Measurements from ENCODE around the gene FBLL1. TPM values are rescaled to one million over a fixed set of nuclear protein-coding genes. Genes with fewer than 3 reads are reported as not detected.
"Not testable (repeated sequence)": the region's sequence is repeated elsewhere in the genome, so short reads cannot be mapped to it uniquely, and the experiment has no call there.

The FBLL1 gene
- total and polyA plus RNA-seq, 4 donors: 0.25 to 0.57 TPM; not detected in 2

- intact Hi-C loops (cut with DNase I); H3K27me3 ChIP-seq (ENCODE audit: control insufficient read depth in 1 of 2, insufficient read depth in 2 of 2, low read length in 1 of 2); H3K4me3 ChIP-seq (ENCODE audit: low read length in 2 of 2): not testable (repeated sequence)
Measured at GRCh38 chr5:168534351-168534750, 5.2 kb downstream of the FBLL1 start.

GRCh38 chr5:168537176-168537575 lies 8.1 kb downstream of the FBLL1 start:
- H3K27ac ChIP-seq (ENCODE audit: low read depth in 1 of 2, low read length in 2 of 2): no peak overlapping the region
- no peaks in the 10 kb centered on the region for H3K4me1 ChIP-seq (ENCODE audit: control insufficient read depth in 1 of 2, insufficient read depth in 2 of 2, low read length in 2 of 2)
- no peak for ATAC-seq (ENCODE audit: low FRiP score)
- DNase-seq: no peak
- H3K27me3 ChIP-seq (ENCODE audit: control insufficient read depth in 1 of 2, insufficient read depth in 2 of 2, low read length in 1 of 2): no peaks in the 10 kb centered on the region
- intact Hi-C loops (cut with DNase I): no loop called here
- H3K4me3 ChIP-seq (ENCODE audit: low read length in 2 of 2): no peak overlapping the region
- H3K36me3 ChIP-seq (ENCODE audit: control insufficient read depth in 1 of 2, insufficient read depth in 2 of 2, low read length in 1 of 2): no peaks in the 10 kb centered on the region
- 63 to 71% methylated on average over 2 of the region's 2 CpGs for WGBS, 2 donors
- H3K9me3 ChIP-seq (ENCODE audit: control insufficient read depth, low read length): no peaks in the 10 kb centered on the region

More at GRCh38 chr5:168534351-168534750, 5.2 kb downstream of the FBLL1 start:
- not testable (repeated sequence) for H3K27ac ChIP-seq (ENCODE audit: low read depth in 1 of 2, low read length in 2 of 2); H3K36me3 ChIP-seq (ENCODE audit: control insufficient read depth in 1 of 2, insufficient read depth in 2 of 2, low read length in 1 of 2); DNase-seq; ATAC-seq (ENCODE audit: low FRiP score); H3K4me1 ChIP-seq (ENCODE audit: control insufficient read depth in 1 of 2, insufficient read depth in 2 of 2, low read length in 2 of 2); H3K9me3 ChIP-seq (ENCODE audit: control insufficient read depth, low read length)
- WGBS, 2 donors: 88 to 91% methylated on average over 7 of the region's 7 CpGs

- Histone ChIP-seq H3K36me3 (ENCODE audit: control insufficient read depth in 1 of 2, insufficient read depth in 2 of 2, low read length in 1 of 2) (no peaks in the 10 kb centered on the region), H3K9me3 (ENCODE audit: control insufficient read depth, low read length) (no peaks in the 10 kb centered on the region), H3K27me3 (ENCODE audit: control insufficient read depth in 1 of 2, insufficient read depth in 2 of 2, low read length in 1 of 2) (no peaks in the 10 kb centered on the region), H3K4me3 (ENCODE audit: low read length in 2 of 2) (no peak overlapping the region), H3K27ac (ENCODE audit: low read depth in 1 of 2, low read length in 2 of 2) (no peak overlapping the region), H3K4me1 (ENCODE audit: control insufficient read depth in 1 of 2, insufficient read depth in 2 of 2, low read length in 2 of 2) (peaks cover 0 to 8% of the 10 kb centered on the region in 2 donors)
- WGBS, 2 donors: 96% methylated on average over 7 of the region's 7 CpGs
- DNase-seq: no peak
- intact Hi-C loops (cut with DNase I): no loop called here
- ATAC-seq (ENCODE audit: low FRiP score): no peak
Measured at GRCh38 chr5:168549554-168549953, 20.4 kb downstream of the FBLL1 start.

GRCh38 chr5:168550656-168551055 lies 21.6 kb downstream of the FBLL1 start:
- H3K4me3 ChIP-seq (ENCODE audit: low read length in 2 of 2): no peak overlapping the region
- no peaks in the 10 kb centered on the region for H3K9me3 ChIP-seq (ENCODE audit: control insufficient read depth, low read length)
- H3K27ac ChIP-seq (ENCODE audit: low read depth in 1 of 2, low read length in 2 of 2): no peak overlapping the region
- no peaks in the 10 kb centered on the region for H3K36me3 ChIP-seq (ENCODE audit: control insufficient read depth in 1 of 2, insufficient read depth in 2 of 2, low read length in 1 of 2)
- H3K4me1 ChIP-seq (ENCODE audit: control insufficient read depth in 1 of 2, insufficient read depth in 2 of 2, low read length in 2 of 2): peaks cover 0 to 8% of the 10 kb centered on the region in 2 donors
- no peaks in the 10 kb centered on the region for H3K27me3 ChIP-seq (ENCODE audit: control insufficient read depth in 1 of 2, insufficient read depth in 2 of 2, low read length in 1 of 2)
- DNase-seq (no peak), ATAC-seq (ENCODE audit: low FRiP score) (no peak)
- intact Hi-C loops (cut with DNase I): no loop called here

GRCh38 chr5:168552146-168552545 lies 23.0 kb downstream of the FBLL1 start:
- Histone ChIP-seq H3K36me3 (ENCODE audit: control insufficient read depth in 1 of 2, insufficient read depth in 2 of 2, low read length in 1 of 2) (no peaks in the 10 kb centered on the region), H3K9me3 (ENCODE audit: control insufficient read depth, low read length) (no peaks in the 10 kb centered on the region), H3K4me1 (ENCODE audit: control insufficient read depth in 1 of 2, insufficient read depth in 2 of 2, low read length in 2 of 2) (peaks cover 0 to 8% of the 10 kb centered on the region in 2 donors), H3K27ac (ENCODE audit: low read depth in 1 of 2, low read length in 2 of 2) (no peak overlapping the region), H3K4me3 (ENCODE audit: low read length in 2 of 2) (no peak overlapping the region), H3K27me3 (ENCODE audit: control insufficient read depth in 1 of 2, insufficient read depth in 2 of 2, low read length in 1 of 2) (no peaks in the 10 kb centered on the region)
- ATAC-seq (ENCODE audit: low FRiP score) (no peak), DNase-seq (no peak)
- WGBS, 2 donors: 0 to 4% methylated on average over 1 of the region's 1 CpG
- intact Hi-C loops (cut with DNase I): no loop called here

GRCh38 chr5:168553377-168554130 lies 24.4 kb downstream of the FBLL1 start:
- no peaks in the 10 kb centered on the region for H3K9me3 ChIP-seq (ENCODE audit: control insufficient read depth, low read length)
- no peak overlapping the region for H3K27ac ChIP-seq (ENCODE audit: low read depth in 1 of 2, low read length in 2 of 2)
- WGBS, 2 donors: 91 to 93% methylated on average over 2 of the region's 2 CpGs
- no peaks in the 10 kb centered on the region for H3K27me3 ChIP-seq (ENCODE audit: control insufficient read depth in 1 of 2, insufficient read depth in 2 of 2, low read length in 1 of 2)
- DNase-seq (no peak), ATAC-seq (ENCODE audit: low FRiP score) (no peak)
- no peak overlapping the region for H3K4me3 ChIP-seq (ENCODE audit: low read length in 2 of 2)
- peaks cover 2 to 3% of the 10 kb centered on the region in 2 donors for H3K36me3 ChIP-seq (ENCODE audit: control insufficient read depth in 1 of 2, insufficient read depth in 2 of 2, low read length in 1 of 2)
- peaks cover 0 to 8% of the 10 kb centered on the region in 2 donors for H3K4me1 ChIP-seq (ENCODE audit: control insufficient read depth in 1 of 2, insufficient read depth in 2 of 2, low read length in 2 of 2)
- intact Hi-C loops (cut with DNase I): no loop called here

- Histone ChIP-seq H3K4me3 (ENCODE audit: low read length in 2 of 2) (no peak overlapping the region), H3K36me3 (ENCODE audit: control insufficient read depth in 1 of 2, insufficient read depth in 2 of 2, low read length in 1 of 2) (peaks cover 3% of the 10 kb centered on the region in 2 donors), H3K27ac (ENCODE audit: low read depth in 1 of 2, low read length in 2 of 2) (no peak overlapping the region), H3K27me3 (ENCODE audit: control insufficient read depth in 1 of 2, insufficient read depth in 2 of 2, low read length in 1 of 2) (no peaks in the 10 kb centered on the region), H3K4me1 (ENCODE audit: control insufficient read depth in 1 of 2, insufficient read depth in 2 of 2, low read length in 2 of 2) (peaks cover 0 to 4% of the 10 kb centered on the region in 2 donors), H3K9me3 (ENCODE audit: control insufficient read depth, low read length) (no peaks in the 10 kb centered on the region)
- WGBS, 2 donors: 90 to 91% methylated on average over 2 of the region's 2 CpGs
- intact Hi-C loops (cut with DNase I): no loop called here
- no peak for DNase-seq
- no peak for ATAC-seq (ENCODE audit: low FRiP score)
Measured at GRCh38 chr5:168557389-168557788, 28.3 kb downstream of the FBLL1 start.

- DNase-seq (no peak), ATAC-seq (ENCODE audit: low FRiP score) (no peak)
- Histone ChIP-seq H3K4me3 (ENCODE audit: low read length in 2 of 2) (no peak overlapping the region), H3K4me1 (ENCODE audit: control insufficient read depth in 1 of 2, insufficient read depth in 2 of 2, low read length in 2 of 2) (no peaks in the 10 kb centered on the region), H3K36me3 (ENCODE audit: control insufficient read depth in 1 of 2, insufficient read depth in 2 of 2, low read length in 1 of 2) (peaks cover 3% of the 10 kb centered on the region in 2 donors), H3K9me3 (ENCODE audit: control insufficient read depth, low read length) (no peaks in the 10 kb centered on the region), H3K27me3 (ENCODE audit: control insufficient read depth in 1 of 2, insufficient read depth in 2 of 2, low read length in 1 of 2) (no peaks in the 10 kb centered on the region), H3K27ac (ENCODE audit: low read depth in 1 of 2, low read length in 2 of 2) (no peak overlapping the region)
- 22 to 26% methylated on average over 2 of the region's 2 CpGs for WGBS, 2 donors
- intact Hi-C loops (cut with DNase I): no loop called here
Measured at GRCh38 chr5:168562279-168562678, 33.2 kb downstream of the FBLL1 start.

- DNase-seq: no peak
- WGBS, 2 donors: 92 to 93% methylated on average over 1 of the region's 1 CpG
- H3K36me3 ChIP-seq (ENCODE audit: control insufficient read depth in 1 of 2, insufficient read depth in 2 of 2, low read length in 1 of 2): no peaks in the 10 kb centered on the region
- no peaks in the 10 kb centered on the region for H3K4me1 ChIP-seq (ENCODE audit: control insufficient read depth in 1 of 2, insufficient read depth in 2 of 2, low read length in 2 of 2)
- intact Hi-C loops (cut with DNase I): no loop called here
- no peaks in the 10 kb centered on the region for H3K27me3 ChIP-seq (ENCODE audit: control insufficient read depth in 1 of 2, insufficient read depth in 2 of 2, low read length in 1 of 2)
- ATAC-seq (ENCODE audit: low FRiP score): no peak
- H3K9me3 ChIP-seq (ENCODE audit: control insufficient read depth, low read length): no peaks in the 10 kb centered on the region
- no peak overlapping the region for H3K4me3 ChIP-seq (ENCODE audit: low read length in 2 of 2)
- no peak overlapping the region for H3K27ac ChIP-seq (ENCODE audit: low read depth in 1 of 2, low read length in 2 of 2)
Measured at GRCh38 chr5:168563959-168564358, 34.9 kb downstream of the FBLL1 start.
